Neural progenitor cell (in vitro differentiated cells): Measurements from ENCODE around the gene BCAS1. TPM values are rescaled to one million over a fixed set of nuclear protein-coding genes. Genes with fewer than 3 reads are reported as not detected.

ENCODE experiments used
- DNase-seq: peaks from one replicate; pipeline ENCODE4 v3.0.0-alpha.2; 2016; ENCODE audit warnings: low spot score
- H2AFZ ChIP-seq: fragments of 200-600 bp; sonication (generic); replicated peaks from 2 replicates; pipeline ENCODE4 v1.6.1; 2016; ENCODE audit warnings: antibody characterized with exemption
- H3F3A ChIP-seq: fragments of 200-600 bp; sonication (generic); 2 replicates; pipeline ENCODE4 v1.6.1; 2016; ENCODE audit warnings: antibody characterized with exemption, low read depth
- H3K27ac ChIP-seq: fragments of 200-600 bp; sonication (generic); 2 replicates; pipeline ENCODE4 v1.5.1; 2016; ENCODE audit warnings: mild to moderate bottlenecking
- H3K27me3 ChIP-seq: fragments of 200-600 bp; sonication (generic); 2 replicates; pipeline ENCODE4 v1.6.1; 2016; ENCODE audit warnings: mild to moderate bottlenecking, moderate library complexity
- H3K36me3 ChIP-seq: fragments of 200-600 bp; sonication (generic); 2 replicates; pipeline ENCODE4 v1.5.1; 2016
- H3K4me1 ChIP-seq: fragments of 200-600 bp; sonication (generic); 2 replicates; pipeline ENCODE4 v1.6.1; 2016; ENCODE audit warnings: mixed run types
- H3K4me2 ChIP-seq: fragments of 200-600 bp; sonication (generic); 2 replicates; pipeline ENCODE4 v1.6.1; 2016
- H3K4me3 ChIP-seq: fragments of 200-600 bp; sonication (generic); 2 replicates; pipeline ENCODE4 v1.5.1; 2016
- H3K79me2 ChIP-seq: fragments of 200-600 bp; sonication (generic); 2 replicates; pipeline ENCODE4 v1.6.1; 2016; ENCODE audit warnings: low read depth
- H3K9ac ChIP-seq: fragments of 200-600 bp; sonication (generic); 2 replicates; pipeline ENCODE4 v1.6.1; 2016
- H3K9me3 ChIP-seq: fragments of 200-600 bp; sonication (generic); 2 replicates; pipeline ENCODE4 v1.5.1; 2016; ENCODE audit warnings: low read depth
- H4K20me1 ChIP-seq: fragments of 200-600 bp; sonication (generic); 2 replicates; pipeline ENCODE4 v1.6.1; 2016; ENCODE audit warnings: low read depth
- H3K27ac Mint-ChIP-seq: 3 replicates; pipeline ENCODE4 v1.8.0; 2021; ENCODE audit warnings: mixed read lengths
- H3K27me3 Mint-ChIP-seq: 2 replicates; pipeline ENCODE4 v1.8.0; 2022; ENCODE audit warnings: low read depth, mild to moderate bottlenecking, inconsistent platforms, moderate library complexity, mixed read lengths; ENCODE audit not compliant: insufficient read depth
- H3K36me3 Mint-ChIP-seq: 3 replicates; pipeline ENCODE4 v1.8.0; 2021; ENCODE audit warnings: mixed read lengths
- H3K4me1 Mint-ChIP-seq: 3 replicates; pipeline ENCODE4 v1.8.0; 2021; ENCODE audit warnings: mixed read lengths
- H3K4me3 Mint-ChIP-seq: 3 replicates; pipeline ENCODE4 v1.8.0; 2021; ENCODE audit warnings: mild to moderate bottlenecking, moderate library complexity, mixed read lengths
- H3K9me3 Mint-ChIP-seq: 3 replicates; pipeline ENCODE4 v1.8.0; 2020; ENCODE audit warnings: mixed read lengths
- EZH2 ChIP-seq: fragments of 200-600 bp; sonication (generic); IDR thresholded peaks from 2 replicates; pipeline ENCODE4 v1.6.1; 2017; ENCODE audit warnings: antibody characterized with exemption, mild to moderate bottlenecking, moderate library complexity
- EZH2phosphoT487 ChIP-seq: fragments of 200-600 bp; sonication (generic); IDR thresholded peaks from 2 replicates; pipeline ENCODE4 v1.6.1; 2017; ENCODE audit warnings: antibody characterized with exemption
- total RNA-seq: library from RNA; depleted of rRNA; stranded (reverse); fragments of >200 nt; gene quantifications from 2 replicates; pipeline ENCODE4 v1.2.3, GENCODE V29; 2015; ENCODE audit warnings: low replicate concordance
- TF ChIP-seq, protein P1 (sequence below): fragments of 200-600 bp; sonication (generic); IDR thresholded peaks from 2 replicates; pipeline ENCODE4 v1.5.1; 2017; ENCODE audit warnings: antibody characterized with exemption, mild to moderate bottlenecking

BCAS1 gene
- total RNA-seq, 1 donor from 2014 or later = not detected

DNA sequence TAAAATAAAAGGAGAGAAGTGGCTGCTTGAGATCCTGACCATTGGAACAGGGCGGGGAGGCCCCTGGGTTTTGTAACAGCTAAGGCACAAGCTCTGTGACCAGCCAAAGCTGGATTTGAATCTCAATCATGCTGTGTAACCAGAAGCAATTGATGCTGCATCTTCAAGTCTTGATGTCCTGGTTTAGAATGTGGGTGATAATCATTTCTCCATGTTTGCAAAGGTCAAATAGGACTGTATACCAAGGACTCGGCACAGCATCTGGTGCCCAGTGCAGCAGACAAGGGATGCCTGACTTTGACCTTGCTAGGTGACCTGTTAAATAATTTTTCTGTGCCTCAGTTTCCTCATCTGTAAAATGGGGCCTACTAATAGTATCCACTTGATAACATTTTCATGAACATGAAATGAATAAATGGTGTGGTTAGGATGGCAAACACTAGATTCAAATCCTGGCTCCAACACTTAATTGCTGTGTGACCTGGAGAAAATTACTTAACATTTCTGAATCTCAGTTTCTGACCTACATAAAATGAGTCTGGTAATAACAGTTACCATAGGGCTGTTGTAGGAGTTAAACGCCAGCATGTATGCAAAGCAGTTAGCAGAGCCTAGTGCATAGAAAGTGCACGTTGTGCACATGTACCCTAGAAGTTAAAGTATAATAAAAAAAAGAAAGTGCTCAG, 46.3 kb upstream of the BCAS1 start:
- no peak overlapping the region for H3K4me3 ChIP-seq
- no peak overlapping the region for H3K9ac ChIP-seq
- no peaks in the 10 kb centered on the region for H4K20me1 ChIP-seq
- H3F3A ChIP-seq = no peaks in the 10 kb centered on the region
- no peak overlapping the region for H3K4me2 ChIP-seq
- no peak for DNase-seq
- H3K36me3 ChIP-seq = no peaks in the 10 kb centered on the region
- Mint-ChIP-seq H3K27ac (no peak overlapping the region), H3K36me3 (no peaks in the 10 kb centered on the region), H3K4me3 (no peak overlapping the region), H3K27me3 (peaks cover 5% of the 10 kb centered on the region), H3K4me1 (no peaks in the 10 kb centered on the region), H3K9me3 (no peaks in the 10 kb centered on the region)
- no peak for TF ChIP-seq EZH2
- no peak for TF ChIP-seq EZH2phosphoT487
- TF ChIP-seq, protein P1, sequence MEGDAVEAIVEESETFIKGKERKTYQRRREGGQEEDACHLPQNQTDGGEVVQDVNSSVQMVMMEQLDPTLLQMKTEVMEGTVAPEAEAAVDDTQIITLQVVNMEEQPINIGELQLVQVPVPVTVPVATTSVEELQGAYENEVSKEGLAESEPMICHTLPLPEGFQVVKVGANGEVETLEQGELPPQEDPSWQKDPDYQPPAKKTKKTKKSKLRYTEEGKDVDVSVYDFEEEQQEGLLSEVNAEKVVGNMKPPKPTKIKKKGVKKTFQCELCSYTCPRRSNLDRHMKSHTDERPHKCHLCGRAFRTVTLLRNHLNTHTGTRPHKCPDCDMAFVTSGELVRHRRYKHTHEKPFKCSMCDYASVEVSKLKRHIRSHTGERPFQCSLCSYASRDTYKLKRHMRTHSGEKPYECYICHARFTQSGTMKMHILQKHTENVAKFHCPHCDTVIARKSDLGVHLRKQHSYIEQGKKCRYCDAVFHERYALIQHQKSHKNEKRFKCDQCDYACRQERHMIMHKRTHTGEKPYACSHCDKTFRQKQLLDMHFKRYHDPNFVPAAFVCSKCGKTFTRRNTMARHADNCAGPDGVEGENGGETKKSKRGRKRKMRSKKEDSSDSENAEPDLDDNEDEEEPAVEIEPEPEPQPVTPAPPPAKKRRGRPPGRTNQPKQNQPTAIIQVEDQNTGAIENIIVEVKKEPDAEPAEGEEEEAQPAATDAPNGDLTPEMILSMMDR = no peak
- no peaks in the 10 kb centered on the region for H3K27me3 ChIP-seq
- no peaks in the 10 kb centered on the region for H3K9me3 ChIP-seq
- no peaks in the 10 kb centered on the region for H3K4me1 ChIP-seq
- no peaks in the 10 kb centered on the region for H3K79me2 ChIP-seq
- no peak overlapping the region for H2AFZ ChIP-seq
- H3K27ac ChIP-seq = no peak overlapping the region

DNA sequence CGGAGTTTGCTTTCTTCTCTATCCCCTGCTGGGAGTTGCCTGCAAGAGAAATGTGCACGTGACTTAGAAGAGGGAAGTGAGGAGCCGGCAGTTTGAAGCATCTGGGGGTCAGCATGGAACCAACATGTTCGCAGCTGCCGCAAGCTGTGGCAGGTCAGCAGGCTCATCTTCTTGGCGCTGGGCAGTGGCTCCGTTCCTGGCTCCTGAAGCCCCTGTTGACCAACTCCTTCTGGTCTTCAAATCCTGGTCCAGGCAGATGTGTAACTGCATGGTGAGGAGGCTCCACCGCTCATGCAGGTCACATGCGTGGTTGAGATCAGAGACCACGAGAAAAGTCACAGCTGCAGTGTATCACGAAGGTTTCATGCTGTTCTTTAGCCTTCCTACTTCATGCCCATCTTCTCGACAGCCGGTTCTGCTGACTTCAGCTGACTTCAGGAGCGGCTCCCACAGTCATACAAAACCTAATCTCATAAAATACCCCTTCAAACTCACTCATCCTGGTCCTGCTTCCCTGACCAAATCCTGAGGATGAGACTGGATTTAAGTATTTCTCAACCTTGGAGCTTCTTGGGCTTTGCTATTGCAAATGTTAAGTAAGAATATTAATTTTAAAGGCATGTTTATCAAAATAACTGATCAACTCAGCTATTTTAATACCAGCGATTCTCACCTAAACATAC, 44.9 kb upstream of the BCAS1 start:
- H3K4me2 ChIP-seq = no peak overlapping the region
- H3K27ac Mint-ChIP-seq = no peak overlapping the region
- H3K27me3 Mint-ChIP-seq = peaks cover 5% of the 10 kb centered on the region

DNA sequence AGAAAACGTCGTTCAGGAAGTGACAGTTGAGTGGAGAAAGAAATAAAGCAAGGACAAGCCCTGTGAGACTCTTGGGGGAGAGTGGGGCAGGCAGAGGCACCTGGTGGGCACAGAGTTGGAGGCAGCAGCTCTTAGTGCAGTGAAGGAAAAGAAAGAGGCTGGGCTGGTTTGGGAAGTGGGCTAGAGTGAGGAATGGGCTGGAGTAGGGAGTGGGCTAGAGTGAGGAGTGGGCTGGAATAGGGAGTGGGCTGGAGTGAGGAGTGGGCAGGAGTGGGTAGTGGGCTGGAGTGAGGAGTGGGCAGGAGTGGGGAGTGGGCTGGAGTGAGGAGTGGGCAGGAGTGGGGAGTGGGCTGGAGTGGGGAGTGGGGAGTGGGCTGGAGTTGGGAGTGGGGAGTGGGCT, 43.7 kb upstream of the BCAS1 start:
- no peak for DNase-seq
- Mint-ChIP-seq H3K27ac (no peak overlapping the region), H3K9me3 (peaks cover 2% of the 10 kb centered on the region), H3K4me1 (no peaks in the 10 kb centered on the region), H3K4me3 (no peak overlapping the region), H3K27me3 (peaks cover 2% of the 10 kb centered on the region), H3K36me3 (no peaks in the 10 kb centered on the region)
- no peaks in the 10 kb centered on the region for H3K79me2 ChIP-seq
- H4K20me1 ChIP-seq = no peaks in the 10 kb centered on the region
- no peak overlapping the region for H3K9ac ChIP-seq
- TF ChIP-seq EZH2 (no peak), EZH2phosphoT487 (no peak)
- TF ChIP-seq, protein P1 = no peak
- H3K27me3 ChIP-seq = no peaks in the 10 kb centered on the region
- no peaks in the 10 kb centered on the region for H3K9me3 ChIP-seq
- H3K27ac ChIP-seq = no peak overlapping the region
- H3K4me2 ChIP-seq = no peak overlapping the region
- H3K36me3 ChIP-seq = no peaks in the 10 kb centered on the region
- H3K4me3 ChIP-seq = no peak overlapping the region
- H2AFZ ChIP-seq = no peak overlapping the region
- no peaks in the 10 kb centered on the region for H3K4me1 ChIP-seq
- no peaks in the 10 kb centered on the region for H3F3A ChIP-seq

More for the DNA sequence above, 44.9 kb upstream of the BCAS1 start:
- H3K9me3 ChIP-seq = no peaks in the 10 kb centered on the region
- no peaks in the 10 kb centered on the region for H3K79me2 ChIP-seq
- H4K20me1 ChIP-seq = no peaks in the 10 kb centered on the region
- DNase-seq = no peak
- H3F3A ChIP-seq = no peaks in the 10 kb centered on the region
- H3K4me1 ChIP-seq = no peaks in the 10 kb centered on the region
- H3K4me3 Mint-ChIP-seq = no peak overlapping the region
- no peaks in the 10 kb centered on the region for H3K4me1 Mint-ChIP-seq
- H3K36me3 ChIP-seq = no peaks in the 10 kb centered on the region
- no peak overlapping the region for H2AFZ ChIP-seq
- no peak overlapping the region for H3K9ac ChIP-seq
- no peaks in the 10 kb centered on the region for H3K36me3 Mint-ChIP-seq
- no peak overlapping the region for H3K4me3 ChIP-seq
- H3K27me3 ChIP-seq = no peaks in the 10 kb centered on the region
- no peak overlapping the region for H3K27ac ChIP-seq
- TF ChIP-seq EZH2phosphoT487 (no peak), EZH2 (no peak)
- peaks cover 2% of the 10 kb centered on the region for H3K9me3 Mint-ChIP-seq

DNA sequence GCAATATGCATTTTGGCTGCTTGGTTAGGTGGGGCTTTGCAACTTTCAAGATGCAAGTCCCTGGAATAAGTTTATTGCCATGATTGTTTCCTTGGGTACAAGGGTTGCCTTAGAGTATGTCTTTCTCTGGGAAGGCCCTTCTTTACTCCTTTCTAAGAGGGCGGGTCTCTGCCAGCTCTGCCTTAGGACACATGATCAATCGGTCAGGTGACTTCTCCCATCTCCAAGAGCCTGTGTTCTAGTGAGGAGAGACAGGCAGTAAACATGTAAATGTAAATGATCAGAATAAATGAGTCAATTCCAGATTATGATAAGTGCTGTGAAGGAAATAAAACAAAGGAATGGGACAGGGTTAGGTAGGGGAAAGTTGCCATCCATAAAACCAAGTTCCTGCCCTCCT, 43.2 kb upstream of the BCAS1 start:
- Histone ChIP-seq H3F3A (no peaks in the 10 kb centered on the region), H3K4me2 (no peak overlapping the region), H4K20me1 (no peaks in the 10 kb centered on the region), H3K9me3 (no peaks in the 10 kb centered on the region), H3K4me1 (no peaks in the 10 kb centered on the region), H3K9ac (no peak overlapping the region), H3K4me3 (no peak overlapping the region), H3K36me3 (no peaks in the 10 kb centered on the region), H3K27ac (no peak overlapping the region), H2AFZ (peak overlapping the region; percentile 42), H3K79me2 (no peaks in the 10 kb centered on the region), H3K27me3 (no peaks in the 10 kb centered on the region)
- Mint-ChIP-seq H3K4me3 (no peak overlapping the region), H3K36me3 (no peaks in the 10 kb centered on the region), H3K27ac (no peak overlapping the region), H3K4me1 (no peaks in the 10 kb centered on the region), H3K9me3 (peaks cover 2% of the 10 kb centered on the region), H3K27me3 (peaks cover 2% of the 10 kb centered on the region)
- TF ChIP-seq, protein P1 = no peak
- TF ChIP-seq EZH2phosphoT487 (no peak), EZH2 (no peak)
- no peak for DNase-seq
